ENCODE results near the gene DSCAM.

- TF ChIP-seq, protein P1, sequence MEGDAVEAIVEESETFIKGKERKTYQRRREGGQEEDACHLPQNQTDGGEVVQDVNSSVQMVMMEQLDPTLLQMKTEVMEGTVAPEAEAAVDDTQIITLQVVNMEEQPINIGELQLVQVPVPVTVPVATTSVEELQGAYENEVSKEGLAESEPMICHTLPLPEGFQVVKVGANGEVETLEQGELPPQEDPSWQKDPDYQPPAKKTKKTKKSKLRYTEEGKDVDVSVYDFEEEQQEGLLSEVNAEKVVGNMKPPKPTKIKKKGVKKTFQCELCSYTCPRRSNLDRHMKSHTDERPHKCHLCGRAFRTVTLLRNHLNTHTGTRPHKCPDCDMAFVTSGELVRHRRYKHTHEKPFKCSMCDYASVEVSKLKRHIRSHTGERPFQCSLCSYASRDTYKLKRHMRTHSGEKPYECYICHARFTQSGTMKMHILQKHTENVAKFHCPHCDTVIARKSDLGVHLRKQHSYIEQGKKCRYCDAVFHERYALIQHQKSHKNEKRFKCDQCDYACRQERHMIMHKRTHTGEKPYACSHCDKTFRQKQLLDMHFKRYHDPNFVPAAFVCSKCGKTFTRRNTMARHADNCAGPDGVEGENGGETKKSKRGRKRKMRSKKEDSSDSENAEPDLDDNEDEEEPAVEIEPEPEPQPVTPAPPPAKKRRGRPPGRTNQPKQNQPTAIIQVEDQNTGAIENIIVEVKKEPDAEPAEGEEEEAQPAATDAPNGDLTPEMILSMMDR (IDR thresholded peaks at IDR 0.05 in 4 of 5, conservative IDR thresholded peaks at IDR 0.05 in 1 of 5): no peak
- no peak for TF ChIP-seq POLR2A (IDR thresholded peaks at IDR 0.05)
Observed at GRCh38 chr21:40595806-40596205, 251.2 kb downstream of the DSCAM start.
